NOMO-1 treated with dmso at 0.1 percent for 144 hours (cell line): Measurements from ENCODE around the gene FGD1.

Experiments
- DNase-seq: peaks from one replicate; lab custom pipeline; 2025; ENCODE audit not compliant: unreplicated experiment; lab: John Stamatoyannopoulos, UW

Gene FGD1

GRCh38 chrX:54407266-54407665 lies 88.8 kb downstream of the FGD1 start:
- no peak for DNase-seq

- DNase-seq: no peak
These were observed 98.9 kb downstream of the FGD1 start for GRCh38 chrX:54397113-54397512.
